HG03045 (cell line): ENCODE measurements around the gene PRDX2.

Experiments used
- ATAC-seq: cut with Tn5 transposase; IDR thresholded peaks from one replicate; pipeline ENCODE4 v1.9.1; 2021; ENCODE audit warnings: mild to moderate bottlenecking, moderate library complexity; ENCODE audit not compliant: unreplicated experiment

PRDX2 gene

GRCh38 chr19:12782424-12783290 is 18.9 kb downstream of the PRDX2 start:
- peak; percentile 37 for ATAC-seq

- no peak for ATAC-seq
Measured at GRCh38 chr19:12782174-12782423, 19.5 kb downstream of the PRDX2 start.

GRCh38 chr19:12779162-12779993 is 22.2 kb downstream of the PRDX2 start:
- ATAC-seq: no peak

- ATAC-seq: no peak
Measured at GRCh38 chr19:12778905-12779161, 22.8 kb downstream of the PRDX2 start.

- no peak for ATAC-seq
Measured at GRCh38 chr19:12778017-12778904, 23.3 kb downstream of the PRDX2 start.

GRCh38 chr19:12777217-12778016 is 24.2 kb downstream of the PRDX2 start:
- ATAC-seq: no peak

- ATAC-seq: peak; percentile 7
Measured at GRCh38 chr19:12774588-12775555, 26.7 kb downstream of the PRDX2 start, which contains the start of gene HOOK2. TSS of gene HOOK2 (minus strand) at chr19:12775552. CDS start at chr19:12775449, 103 bp downstream.

- no peak for ATAC-seq
Measured at GRCh38 chr19:12773571-12773970, 28.0 kb downstream of the PRDX2 start.

- ATAC-seq: no peak
Measured at GRCh38 chr19:12772323-12772722, 29.3 kb downstream of the PRDX2 start.

- no peak for ATAC-seq
Measured at GRCh38 chr19:12770922-12771321, 30.7 kb downstream of the PRDX2 start.

- no peak for ATAC-seq
Measured at GRCh38 chr19:12769689-12770088, 31.9 kb downstream of the PRDX2 start.

- ATAC-seq: no peak
Measured at GRCh38 chr19:12767666-12768065, 33.9 kb downstream of the PRDX2 start.

GRCh38 chr19:12767150-12767549 is 34.5 kb downstream of the PRDX2 start:
- no peak for ATAC-seq

GRCh38 chr19:12766051-12766521 is 35.5 kb downstream of the PRDX2 start:
- no peak for ATAC-seq

GRCh38 chr19:12764698-12765097 is 36.9 kb downstream of the PRDX2 start:
- no peak for ATAC-seq

- ATAC-seq: no peak
Measured at GRCh38 chr19:12763100-12763499, 38.5 kb downstream of the PRDX2 start.

- ATAC-seq: no peak
Measured at GRCh38 chr19:12759686-12760085, 41.9 kb downstream of the PRDX2 start.

- no peak for ATAC-seq
Measured at GRCh38 chr19:12757544-12758274, 43.9 kb downstream of the PRDX2 start.
